Esophagus muscularis mucosa (tissue), 4 donors: Measurements from ENCODE around the gene RMND1.

Experiments used
- EP300 ChIP-seq: sonication (generic); formaldehyde crosslinking; IDR thresholded peaks from one replicate; pipeline ENCODE4 v1.6.1; 2017; ENCODE audit warnings: antibody characterized with exemption
- POLR2A ChIP-seq: fragments of 450-650 bp; IDR thresholded peaks from one replicate; pipeline ENCODE4 v1.6.1; 2017; ENCODE audit warnings: antibody characterized with exemption, moderate library complexity, mild to moderate bottlenecking, low read depth
- POLR2AphosphoS5 ChIP-seq, 2 donors: sonication (generic); formaldehyde crosslinking; IDR thresholded peaks; one replicate each; pipeline ENCODE4 v1.6.1; 2017; ENCODE audit warnings: antibody characterized with exemption in 2 of 2
- TF ChIP-seq, protein P1 (sequence below), 3 experiments: fragments of 200-600 bp in 2 of 3; fragments of 450-650 bp in 1 of 3; sonication (generic) in 2 of 3; IDR thresholded peaks; one replicate each; pipeline ENCODE4 v1.5.1; 2017 to 2019; ENCODE audit warnings: antibody characterized with exemption in 3 of 3, mild to moderate bottlenecking in 2 of 3, moderate library complexity in 1 of 3

GRCh38 chr6:151402228-151402627, 49.7 kb downstream of the RMND1 start:
- TF ChIP-seq, protein P1, sequence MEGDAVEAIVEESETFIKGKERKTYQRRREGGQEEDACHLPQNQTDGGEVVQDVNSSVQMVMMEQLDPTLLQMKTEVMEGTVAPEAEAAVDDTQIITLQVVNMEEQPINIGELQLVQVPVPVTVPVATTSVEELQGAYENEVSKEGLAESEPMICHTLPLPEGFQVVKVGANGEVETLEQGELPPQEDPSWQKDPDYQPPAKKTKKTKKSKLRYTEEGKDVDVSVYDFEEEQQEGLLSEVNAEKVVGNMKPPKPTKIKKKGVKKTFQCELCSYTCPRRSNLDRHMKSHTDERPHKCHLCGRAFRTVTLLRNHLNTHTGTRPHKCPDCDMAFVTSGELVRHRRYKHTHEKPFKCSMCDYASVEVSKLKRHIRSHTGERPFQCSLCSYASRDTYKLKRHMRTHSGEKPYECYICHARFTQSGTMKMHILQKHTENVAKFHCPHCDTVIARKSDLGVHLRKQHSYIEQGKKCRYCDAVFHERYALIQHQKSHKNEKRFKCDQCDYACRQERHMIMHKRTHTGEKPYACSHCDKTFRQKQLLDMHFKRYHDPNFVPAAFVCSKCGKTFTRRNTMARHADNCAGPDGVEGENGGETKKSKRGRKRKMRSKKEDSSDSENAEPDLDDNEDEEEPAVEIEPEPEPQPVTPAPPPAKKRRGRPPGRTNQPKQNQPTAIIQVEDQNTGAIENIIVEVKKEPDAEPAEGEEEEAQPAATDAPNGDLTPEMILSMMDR (IDR thresholded peaks at IDR 0.05): no peak
- TF ChIP-seq EP300 (no peak), POLR2AphosphoS5 (IDR thresholded peaks at IDR 0.05) (no peak), POLR2A (no peak)
